Mucosa of rectum (tissue), 2 donors: ENCODE results near the gene SERINC5.

ENCODE experiments used
- H3K27ac ChIP-seq, 2 donors: one replicate each; pipeline ENCODE4 v1.7.0; 2013; ENCODE audit warnings: inconsistent platforms in 2 of 2, low read depth in 2 of 2, low read length in 2 of 2
- H3K27me3 ChIP-seq, 2 donors: one replicate each; pipeline ENCODE4 v1.7.0; 2013; ENCODE audit warnings: low read length in 2 of 2; ENCODE audit not compliant: control insufficient read depth in 2 of 2, insufficient read depth in 2 of 2
- H3K36me3 ChIP-seq, 2 donors: one replicate each; pipeline ENCODE4 v1.7.0; 2013; ENCODE audit warnings: low read length in 2 of 2; ENCODE audit not compliant: control insufficient read depth in 2 of 2, insufficient read depth in 2 of 2
- H3K4me1 ChIP-seq, 2 donors: one replicate each; pipeline ENCODE4 v1.7.0; 2013; ENCODE audit warnings: low read length in 2 of 2, mild to moderate bottlenecking in 1 of 2; ENCODE audit not compliant: control insufficient read depth in 2 of 2, insufficient read depth in 2 of 2
- H3K4me3 ChIP-seq, 2 donors: one replicate each; pipeline ENCODE4 v1.7.0; 2013; ENCODE audit warnings: low read length in 2 of 2
- H3K9ac ChIP-seq, 2 donors: one replicate each; pipeline ENCODE4 v1.7.0; 2013; ENCODE audit warnings: low read length in 2 of 2, low read depth in 1 of 2, mild to moderate bottlenecking in 1 of 2
- H3K9me3 ChIP-seq, 2 donors: one replicate each; pipeline ENCODE4 v1.7.0; 2013; ENCODE audit warnings: low read length in 2 of 2; ENCODE audit not compliant: control insufficient read depth in 2 of 2
- donor health status: healthy.
- donor health status: Normal muscosa, but diverticular disease.

SERINC5 gene

DNA sequence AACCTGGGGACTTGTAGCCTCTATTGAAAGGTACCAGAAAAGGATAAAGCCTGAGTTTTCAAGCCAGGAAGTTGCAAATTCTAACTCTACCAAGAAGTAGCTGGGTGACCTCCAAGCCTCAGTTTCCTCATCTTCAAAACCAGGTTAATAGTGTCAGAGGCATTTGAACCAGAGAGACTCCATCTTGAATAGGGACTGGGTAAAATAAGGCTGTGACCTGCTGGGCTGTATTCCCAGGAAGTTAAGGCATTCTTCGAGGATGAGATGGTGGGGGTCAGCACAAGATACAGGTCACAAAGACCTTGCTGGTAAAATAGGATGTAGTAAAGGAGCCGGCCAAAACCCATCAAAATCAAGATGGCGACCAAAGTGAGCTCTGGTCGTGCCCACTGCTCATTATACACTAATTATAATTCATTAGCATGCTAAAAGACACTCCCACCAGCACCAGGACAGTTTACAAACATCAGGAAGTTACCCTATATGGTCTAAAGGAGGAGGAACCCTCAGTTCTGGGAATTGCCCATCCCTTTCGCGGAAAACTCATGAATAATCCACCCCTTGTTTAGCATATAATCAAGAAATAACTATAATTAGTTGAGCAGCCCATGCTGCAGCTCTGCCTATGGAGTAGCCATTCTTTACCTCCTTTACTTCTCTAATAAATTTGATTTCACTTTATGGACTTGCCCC, 3.8 kb upstream of the SERINC5 start:
- Histone ChIP-seq H3K27ac (no peak overlapping the region), H3K4me3 (no peak overlapping the region), H3K27me3 (no peaks in the 10 kb centered on the region), H3K9me3 (no peaks in the 10 kb centered on the region), H3K36me3 (no peaks in the 10 kb centered on the region), H3K9ac (no peak overlapping the region), H3K4me1 (peaks cover 10 to 16% of the 10 kb centered on the region in 2 donors)

DNA sequence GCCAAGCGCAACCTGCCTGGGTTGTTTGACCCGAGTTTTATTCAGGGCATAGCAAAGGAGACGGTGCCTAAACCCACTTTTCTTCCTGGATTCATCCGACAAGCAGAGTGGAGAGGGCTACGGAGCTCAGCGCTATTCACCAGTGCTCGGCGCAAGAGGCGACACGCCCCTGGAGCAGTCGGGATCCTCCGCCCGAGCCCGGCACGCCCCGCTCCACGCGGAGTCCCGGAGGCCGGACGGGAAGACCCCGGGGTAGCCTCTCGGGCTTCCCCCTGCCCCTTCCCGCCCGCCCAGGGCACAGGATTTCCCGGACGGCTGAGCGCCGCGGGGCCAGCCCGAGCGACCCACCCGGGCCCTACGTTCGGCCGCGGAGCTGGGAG, 427 bp downstream of the SERINC5 start:
- H3K4me1 ChIP-seq = peaks cover 39 to 53% of the 10 kb centered on the region in 2 donors
- peak overlapping the region; percentile 87 to 93 for H3K4me3 ChIP-seq
- no peaks in the 10 kb centered on the region for H3K36me3 ChIP-seq
- H3K27me3 ChIP-seq = no peaks in the 10 kb centered on the region
- no peaks in the 10 kb centered on the region for H3K9me3 ChIP-seq
- peak overlapping the region; percentile 87 to 92 for H3K9ac ChIP-seq
- peak overlapping the region; percentile 97 for H3K27ac ChIP-seq

- peak overlapping the region; percentile 97 for H3K27ac ChIP-seq
- H3K4me3 ChIP-seq = peak overlapping the region; percentile 87 to 93
- H3K36me3 ChIP-seq = no peaks in the 10 kb centered on the region
- H3K27me3 ChIP-seq = no peaks in the 10 kb centered on the region
- peak overlapping the region; percentile 87 to 92 for H3K9ac ChIP-seq
- peaks cover 39 to 53% of the 10 kb centered on the region in 2 donors for H3K4me1 ChIP-seq
- no peaks in the 10 kb centered on the region for H3K9me3 ChIP-seq
Observed at GRCh38 chr5:80254767-80255430, 949 bp downstream of the SERINC5 start.

- Histone ChIP-seq H3K9ac (no peak overlapping the region), H3K4me3 (no peak overlapping the region), H3K27me3 (no peaks in the 10 kb centered on the region), H3K9me3 (no peaks in the 10 kb centered on the region), H3K36me3 (no peaks in the 10 kb centered on the region), H3K4me1 (peaks cover 49 to 61% of the 10 kb centered on the region in 2 donors), H3K27ac (peak overlapping the region; percentile 97)
Observed at GRCh38 chr5:80251636-80252035, 4.2 kb downstream of the SERINC5 start.

GRCh38 chr5:80250801-80251200, 5.0 kb downstream of the SERINC5 start:
- Histone ChIP-seq H3K27ac (peak overlapping the region in 1 of 2 donors; percentile 97), H3K9me3 (no peaks in the 10 kb centered on the region), H3K36me3 (no peaks in the 10 kb centered on the region), H3K4me1 (peaks cover 52 to 68% of the 10 kb centered on the region in 2 donors), H3K27me3 (no peaks in the 10 kb centered on the region), H3K9ac (no peak overlapping the region), H3K4me3 (no peak overlapping the region)

GRCh38 chr5:80249901-80250300, 5.9 kb downstream of the SERINC5 start:
- H3K9ac ChIP-seq = no peak overlapping the region
- H3K27me3 ChIP-seq = no peaks in the 10 kb centered on the region
- peak overlapping the region in 1 of 2 donors; percentile 0 for H3K27ac ChIP-seq
- no peaks in the 10 kb centered on the region for H3K36me3 ChIP-seq
- no peak overlapping the region for H3K4me3 ChIP-seq
- peaks cover 57 to 74% of the 10 kb centered on the region in 2 donors for H3K4me1 ChIP-seq
- no peaks in the 10 kb centered on the region for H3K9me3 ChIP-seq

DNA sequence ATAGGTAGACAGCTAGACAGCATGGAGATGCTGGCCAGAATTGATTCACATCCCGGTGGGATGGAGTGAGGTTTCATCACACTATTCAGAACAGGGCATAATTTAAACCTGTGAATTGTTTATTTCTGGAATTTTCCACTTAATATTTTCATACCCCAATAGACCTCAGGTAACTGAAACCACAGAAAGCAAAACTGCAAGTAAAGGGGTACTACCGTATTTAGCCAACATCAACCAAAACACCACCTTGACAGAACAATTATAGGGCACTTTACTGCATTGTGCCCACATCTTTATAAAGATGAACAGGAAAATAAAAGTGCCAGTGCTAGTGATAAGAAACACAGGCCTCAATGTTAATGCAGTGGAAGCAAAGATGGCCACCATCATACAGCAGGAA, 7.5 kb downstream of the SERINC5 start:
- H3K36me3 ChIP-seq = no peaks in the 10 kb centered on the region
- peaks cover 46 to 64% of the 10 kb centered on the region in 2 donors for H3K4me1 ChIP-seq
- peak overlapping the region; percentile 80 to 89 for H3K27ac ChIP-seq
- no peak overlapping the region for H3K9ac ChIP-seq
- no peaks in the 10 kb centered on the region for H3K27me3 ChIP-seq
- no peak overlapping the region for H3K4me3 ChIP-seq
- H3K9me3 ChIP-seq = no peaks in the 10 kb centered on the region

DNA sequence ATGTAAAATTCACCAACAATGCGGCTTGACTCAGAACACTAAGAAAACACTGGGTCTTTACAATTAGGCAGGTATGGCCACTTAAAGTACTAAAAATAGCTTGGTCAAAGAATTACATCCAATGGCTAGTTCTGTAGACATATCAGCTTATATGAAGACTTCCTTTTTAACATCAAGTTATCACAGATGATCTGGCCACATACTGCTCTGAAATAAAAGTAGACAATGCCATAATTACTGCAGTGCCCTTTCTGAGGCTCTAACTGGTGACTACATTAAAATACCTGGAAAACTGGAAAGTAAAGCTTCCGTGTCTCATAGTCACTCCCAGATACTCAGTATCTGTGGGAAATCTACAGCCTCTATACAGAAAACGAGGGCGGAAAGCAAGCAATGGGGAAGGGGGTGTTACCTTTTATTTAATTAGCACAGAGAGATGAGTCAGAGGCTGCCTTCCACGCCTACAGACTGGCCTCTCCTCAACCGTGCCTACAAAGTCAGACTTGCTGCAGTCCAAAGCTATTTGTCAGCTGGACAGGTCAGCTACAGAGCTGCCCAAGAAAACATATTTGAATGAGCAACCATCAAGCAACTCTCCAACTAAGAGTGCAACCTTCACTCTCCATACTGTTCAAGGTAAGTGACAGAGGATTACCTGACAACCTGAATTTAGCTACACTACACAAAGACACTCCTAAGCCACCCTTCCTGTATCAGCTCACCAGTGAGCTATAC, 8.7 kb downstream of the SERINC5 start:
- peak overlapping the region; percentile 36 to 39 for H3K4me3 ChIP-seq
- peak overlapping the region; percentile 80 to 89 for H3K27ac ChIP-seq
- peak overlapping the region; percentile 52 to 61 for H3K9ac ChIP-seq
- H3K36me3 ChIP-seq = no peaks in the 10 kb centered on the region
- H3K4me1 ChIP-seq = peaks cover 36 to 53% of the 10 kb centered on the region in 2 donors
- peaks cover 0 to 3% of the 10 kb centered on the region in 2 donors for H3K9me3 ChIP-seq
- H3K27me3 ChIP-seq = no peaks in the 10 kb centered on the region

DNA sequence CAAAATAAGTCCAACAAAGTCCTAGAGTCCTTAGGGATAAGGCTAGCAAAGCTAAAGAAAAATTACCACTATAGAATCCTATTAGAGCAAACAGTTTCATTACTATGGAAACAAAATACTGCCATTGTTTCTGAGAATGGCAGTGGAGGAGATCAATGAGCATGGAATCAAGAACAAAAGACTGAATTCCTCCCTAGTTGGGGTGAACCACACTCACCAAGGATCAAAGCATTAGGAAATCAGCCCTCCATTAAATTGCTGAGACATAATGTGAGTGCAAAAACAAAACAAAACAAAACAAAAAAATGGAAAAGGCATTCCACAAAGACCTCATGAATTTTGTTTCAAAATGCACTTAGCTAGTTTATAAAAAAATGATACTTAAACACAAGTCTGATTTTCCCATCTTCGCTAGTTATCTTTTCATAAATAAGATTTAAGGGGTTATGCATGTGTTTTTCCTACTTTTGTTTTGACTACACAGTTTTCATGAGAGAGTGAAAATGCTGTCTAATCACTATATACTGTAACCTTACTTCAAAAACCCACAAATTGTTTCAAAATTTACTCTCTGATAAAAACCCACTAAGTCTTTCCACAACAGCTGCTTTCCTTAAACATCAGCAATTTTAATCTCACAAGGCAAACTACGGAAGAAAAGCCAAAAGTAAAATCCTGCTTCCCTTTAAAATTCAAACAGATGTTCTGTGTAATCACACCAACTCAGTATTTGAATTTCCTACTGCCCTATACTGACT, 9.7 kb downstream of the SERINC5 start:
- Histone ChIP-seq H3K9ac (peak overlapping the region; percentile 5 to 61), H3K9me3 (peaks cover 0 to 3% of the 10 kb centered on the region in 2 donors), H3K4me3 (peak overlapping the region; percentile 36 to 39), H3K4me1 (peaks cover 34 to 46% of the 10 kb centered on the region in 2 donors), H3K27me3 (no peaks in the 10 kb centered on the region), H3K27ac (peak overlapping the region; percentile 80 to 89), H3K36me3 (peaks cover 0 to 3% of the 10 kb centered on the region in 2 donors)
